Cardiac muscle cell (in vitro differentiated cells and primary cell): ENCODE data around the gene GAS2L3. TPM values are rescaled to one million over a fixed set of nuclear protein-coding genes. Genes with fewer than 3 reads are reported as not detected.
A peak's percentile ranks its signal among the peaks of the same experiment; 100 is the strongest.

ENCODE experiments used
- DNase-seq, 2 donors: peaks; one replicate each; pipeline versions ENCODE4 v3.0.0 to v3.0.0-alpha.2; 2010 to 2017; ENCODE audit warnings: low read depth in 1 of 2, low spot score in 1 of 2
- H3K27ac ChIP-seq: fragments of 200-600 bp; sonication (generic); 2 replicates; pipeline ENCODE4 v1.5.1; 2016
- H3K27me3 ChIP-seq: fragments of 200-600 bp; sonication (generic); 2 replicates; pipeline ENCODE4 v1.6.0; 2016; ENCODE audit warnings: control low read depth
- H3K36me3 ChIP-seq: fragments of 200-600 bp; sonication (generic); 2 replicates; pipeline ENCODE4 v1.5.1; 2016; ENCODE audit warnings: control low read depth
- H3K4me1 ChIP-seq: fragments of 200-600 bp; sonication (generic); 2 replicates; pipeline ENCODE4 v1.8.1; 2017; ENCODE audit warnings: low read depth, mild to moderate bottlenecking, mixed run types
- H3K4me3 ChIP-seq: fragments of 200-600 bp; sonication (generic); 2 replicates; pipeline ENCODE4 v1.5.1; 2016; ENCODE audit warnings: mild to moderate bottlenecking
- H3K9me3 ChIP-seq: fragments of 200-600 bp; sonication (generic); 2 replicates; pipeline ENCODE4 v1.5.1; 2017; ENCODE audit warnings: low read depth, mild to moderate bottlenecking, control low read depth
- CTCF ChIP-seq: IDR thresholded peaks from 2 replicates; pipeline ENCODE4 v1.5.1; 2012; ENCODE audit warnings: low read depth, mild to moderate bottlenecking, low read length
- polyA plus RNA-seq: library from polyadenylated mRNA; unstranded; fragments of >200 nt; fragmentation: Nextera tagmentation; extraction: Ambion mirVana; gene quantifications from 2 replicates; pipeline ENCODE4 v1.2.1, GENCODE V29; 2016
- total RNA-seq: library from RNA; depleted of rRNA; stranded (reverse); fragments of >200 nt; gene quantifications from 2 replicates; pipeline ENCODE4 v1.2.3, GENCODE V29; 2016

GAS2L3 gene
- total and polyA plus RNA-seq, 2 experiments from 2014 or later, result 0.07 to 13.9 TPM

GRCh38 chr12:100651694-100652093 is 78.2 kb downstream of the GAS2L3 start:
- no peak overlapping the region for H3K27ac ChIP-seq
- H3K36me3 ChIP-seq, result no peaks in the 10 kb centered on the region
- no peaks in the 10 kb centered on the region for H3K9me3 ChIP-seq
- no peak for DNase-seq
- no peaks in the 10 kb centered on the region for H3K27me3 ChIP-seq
- no peaks in the 10 kb centered on the region for H3K4me1 ChIP-seq
- H3K4me3 ChIP-seq, result no peak overlapping the region
- TF ChIP-seq CTCF, result no peak

GRCh38 chr12:100652488-100652887 is 79.0 kb downstream of the GAS2L3 start:
- DNase-seq, result no peak
- no peak for TF ChIP-seq CTCF

GRCh38 chr12:100656141-100656540 is 82.7 kb downstream of the GAS2L3 start:
- H3K9me3 ChIP-seq, result no peaks in the 10 kb centered on the region
- H3K27ac ChIP-seq, result no peak overlapping the region
- TF ChIP-seq CTCF, result no peak
- no peaks in the 10 kb centered on the region for H3K27me3 ChIP-seq
- no peaks in the 10 kb centered on the region for H3K4me1 ChIP-seq
- DNase-seq, result no peak
- H3K36me3 ChIP-seq, result no peaks in the 10 kb centered on the region
- no peak overlapping the region for H3K4me3 ChIP-seq

More at GRCh38 chr12:100652488-100652887, 79.0 kb downstream of the GAS2L3 start:
- H3K4me3 ChIP-seq, result no peak overlapping the region
- no peaks in the 10 kb centered on the region for H3K9me3 ChIP-seq
- no peak overlapping the region for H3K27ac ChIP-seq
- no peaks in the 10 kb centered on the region for H3K36me3 ChIP-seq
- H3K4me1 ChIP-seq, result no peaks in the 10 kb centered on the region
- no peaks in the 10 kb centered on the region for H3K27me3 ChIP-seq

- Histone ChIP-seq H3K4me1 (no peaks in the 10 kb centered on the region), H3K4me3 (no peak overlapping the region), H3K27me3 (no peaks in the 10 kb centered on the region), H3K27ac (no peak overlapping the region), H3K36me3 (no peaks in the 10 kb centered on the region), H3K9me3 (no peaks in the 10 kb centered on the region)
- TF ChIP-seq CTCF, result no peak
- no peak for DNase-seq
Measured at GRCh38 chr12:100656856-100657255, 83.4 kb downstream of the GAS2L3 start.

- Histone ChIP-seq H3K4me3 (no peak overlapping the region), H3K27ac (no peak overlapping the region), H3K9me3 (no peaks in the 10 kb centered on the region), H3K36me3 (no peaks in the 10 kb centered on the region), H3K27me3 (no peaks in the 10 kb centered on the region), H3K4me1 (no peaks in the 10 kb centered on the region)
- TF ChIP-seq CTCF, result no peak
- peak in 1 of 2 donors; percentile 51 for DNase-seq
Measured at GRCh38 chr12:100661300-100661951, 87.9 kb downstream of the GAS2L3 start.
